GM12875 (cell line): ENCODE data around the gene KRTAP23-1.

Experiments used
- H3K4me3 ChIP-seq: one replicate; pipeline ENCODE4 v1.5.1; 2011; ENCODE audit warnings: low read depth, low read length, control low read depth
- TF ChIP-seq, protein P1 (sequence below): IDR thresholded peaks from 2 replicates; pipeline ENCODE4 v1.5.1; 2011; ENCODE audit warnings: low read depth, mild to moderate bottlenecking, control low read depth, inconsistent platforms, low read length, moderate library complexity, borderline replicate concordance; ENCODE audit not compliant: insufficient read depth

Gene KRTAP23-1

DNA sequence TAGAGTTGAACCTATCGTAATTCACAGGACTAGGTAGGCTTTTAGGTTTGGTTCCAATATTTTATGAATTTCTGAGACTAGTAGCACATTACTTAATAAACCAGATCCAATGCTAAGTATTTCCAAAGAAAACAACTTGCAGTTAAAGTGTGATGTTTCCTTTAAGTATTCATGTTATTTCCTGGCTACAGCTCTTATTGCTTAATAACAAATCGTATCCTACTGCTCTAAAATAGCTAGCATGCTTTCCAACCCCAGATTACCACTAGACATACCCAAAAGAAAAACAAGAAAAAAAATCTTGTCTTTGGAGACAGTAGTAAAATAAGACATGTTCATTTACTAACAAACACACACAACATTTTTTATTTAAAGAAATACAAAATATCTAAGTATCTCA lies 11.8 kb downstream of the KRTAP23-1 start:
- no peak overlapping the region for H3K4me3 ChIP-seq
- TF ChIP-seq, protein P1, sequence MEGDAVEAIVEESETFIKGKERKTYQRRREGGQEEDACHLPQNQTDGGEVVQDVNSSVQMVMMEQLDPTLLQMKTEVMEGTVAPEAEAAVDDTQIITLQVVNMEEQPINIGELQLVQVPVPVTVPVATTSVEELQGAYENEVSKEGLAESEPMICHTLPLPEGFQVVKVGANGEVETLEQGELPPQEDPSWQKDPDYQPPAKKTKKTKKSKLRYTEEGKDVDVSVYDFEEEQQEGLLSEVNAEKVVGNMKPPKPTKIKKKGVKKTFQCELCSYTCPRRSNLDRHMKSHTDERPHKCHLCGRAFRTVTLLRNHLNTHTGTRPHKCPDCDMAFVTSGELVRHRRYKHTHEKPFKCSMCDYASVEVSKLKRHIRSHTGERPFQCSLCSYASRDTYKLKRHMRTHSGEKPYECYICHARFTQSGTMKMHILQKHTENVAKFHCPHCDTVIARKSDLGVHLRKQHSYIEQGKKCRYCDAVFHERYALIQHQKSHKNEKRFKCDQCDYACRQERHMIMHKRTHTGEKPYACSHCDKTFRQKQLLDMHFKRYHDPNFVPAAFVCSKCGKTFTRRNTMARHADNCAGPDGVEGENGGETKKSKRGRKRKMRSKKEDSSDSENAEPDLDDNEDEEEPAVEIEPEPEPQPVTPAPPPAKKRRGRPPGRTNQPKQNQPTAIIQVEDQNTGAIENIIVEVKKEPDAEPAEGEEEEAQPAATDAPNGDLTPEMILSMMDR, result no peak

DNA sequence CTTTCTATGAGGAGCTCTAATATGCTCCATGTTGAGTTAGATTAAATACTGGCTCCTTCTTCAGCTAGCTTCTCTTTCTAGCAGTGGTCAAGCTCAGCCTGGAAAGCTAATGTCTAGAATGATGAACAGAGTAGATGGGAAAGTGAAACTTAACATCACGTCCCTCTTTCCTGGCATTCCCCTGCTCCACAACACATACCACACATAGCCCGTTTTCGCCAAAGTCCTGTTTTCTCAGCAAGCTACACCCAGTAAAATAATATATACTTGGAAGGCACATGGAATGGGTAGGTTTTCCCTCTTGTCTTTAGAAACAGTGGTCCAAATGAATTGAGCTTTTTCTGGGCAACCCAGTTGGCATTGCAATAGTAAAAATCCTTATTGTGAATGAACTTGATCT lies 14.7 kb downstream of the KRTAP23-1 start:
- TF ChIP-seq, protein P1, result no peak
- no peak overlapping the region for H3K4me3 ChIP-seq

DNA sequence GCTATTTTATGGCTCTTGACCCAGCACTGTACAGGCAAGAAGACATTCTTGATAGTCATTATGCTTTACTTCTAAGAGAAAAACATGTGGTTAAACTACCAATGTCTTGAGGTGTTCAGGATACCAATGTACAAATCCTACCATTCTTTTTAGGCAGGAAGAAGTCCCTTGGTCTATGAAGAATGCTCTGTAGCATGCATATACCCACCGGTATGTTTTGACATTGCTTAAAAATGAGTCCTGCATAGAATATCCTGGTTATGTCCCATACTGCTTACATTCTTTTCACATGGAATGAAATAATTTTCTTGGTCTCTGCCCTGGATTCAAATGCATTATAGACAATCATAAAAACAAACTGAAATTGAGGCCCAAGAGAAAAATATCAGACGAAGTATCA lies 15.7 kb downstream of the KRTAP23-1 start:
- TF ChIP-seq, protein P1, result no peak

DNA sequence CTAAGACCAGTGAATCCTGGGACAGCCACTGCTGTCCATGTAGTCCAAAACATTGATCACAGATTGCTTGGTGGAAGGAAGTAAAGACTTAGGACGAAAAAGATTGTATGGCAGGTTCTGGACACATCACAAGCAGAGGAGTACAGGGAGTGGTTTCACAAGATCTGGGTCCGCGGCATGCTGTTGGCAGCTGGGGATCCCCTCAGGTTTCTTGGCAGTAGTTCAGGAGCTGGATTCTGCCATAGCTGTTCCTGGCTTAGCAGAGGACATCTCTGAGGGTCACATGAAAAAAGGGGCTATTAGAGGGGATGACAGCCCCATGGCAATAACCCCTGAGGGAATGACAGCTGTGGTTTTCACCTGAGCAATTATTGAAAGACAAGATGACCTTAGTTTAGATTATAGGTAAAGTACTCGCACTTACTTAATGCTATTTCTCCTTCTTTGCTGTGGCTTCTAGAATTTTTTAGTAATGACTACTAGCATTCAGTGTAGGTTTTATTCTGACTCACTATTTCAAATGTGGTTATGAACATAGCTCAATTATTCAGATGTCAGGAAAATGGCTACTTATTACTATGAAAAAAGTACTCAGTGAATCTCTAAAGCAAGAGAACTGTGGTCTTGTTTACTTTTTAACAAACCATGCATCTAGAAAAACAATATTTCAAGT lies 19.1 kb downstream of the KRTAP23-1 start:
- no peak overlapping the region for H3K4me3 ChIP-seq
- TF ChIP-seq, protein P1, result no peak

More for the DNA sequence above, 15.7 kb downstream of the KRTAP23-1 start:
- no peak overlapping the region for H3K4me3 ChIP-seq

DNA sequence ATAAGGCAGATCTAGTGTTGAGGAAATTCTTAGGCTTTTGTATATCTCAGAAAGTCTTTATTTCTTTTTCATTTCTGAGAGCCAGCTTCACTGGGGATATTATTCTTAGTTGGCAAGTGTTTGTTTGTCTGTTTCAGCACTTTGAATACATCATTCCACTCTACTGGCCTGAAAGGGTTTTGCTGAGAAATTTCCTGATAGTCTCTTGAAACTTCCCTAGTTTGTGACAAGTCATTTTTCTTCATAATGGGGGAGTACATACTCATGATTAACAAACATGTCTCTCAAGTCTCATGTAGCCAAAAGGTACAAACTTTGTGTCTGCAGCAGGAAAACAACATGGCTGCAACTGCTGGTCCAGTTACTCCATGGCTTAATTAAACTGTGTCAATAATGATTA lies 22.0 kb downstream of the KRTAP23-1 start:
- no peak overlapping the region for H3K4me3 ChIP-seq
- TF ChIP-seq, protein P1, result no peak

DNA sequence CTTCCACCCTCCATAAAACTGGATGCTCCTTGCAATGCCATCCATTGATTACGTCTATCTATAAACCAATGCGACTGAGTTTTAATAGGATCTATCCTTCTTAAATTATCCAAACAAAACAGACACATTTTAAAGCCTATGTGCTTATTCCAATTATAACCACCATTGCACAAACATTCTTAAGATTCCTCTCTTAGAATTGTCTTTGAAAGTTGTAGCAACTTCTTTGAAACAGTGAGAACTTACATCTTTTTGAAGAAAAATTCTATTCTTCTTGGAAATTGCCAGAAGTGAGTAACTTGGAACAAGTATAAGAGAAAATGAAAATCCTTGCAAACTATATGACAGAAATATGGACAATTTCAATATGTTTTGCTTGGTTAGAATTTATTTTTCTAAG lies 28.2 kb downstream of the KRTAP23-1 start, which contains the start of gene KRTAP26-1:
TSS of gene KRTAP26-1 (minus strand) at position 101 of the 400 bp plus-strand sequence. CDS start 280 bp downstream, outside the sequence.
- H3K4me3 ChIP-seq, result no peak within 1 kb of the TSS
- TF ChIP-seq, protein P1, result no peak

DNA sequence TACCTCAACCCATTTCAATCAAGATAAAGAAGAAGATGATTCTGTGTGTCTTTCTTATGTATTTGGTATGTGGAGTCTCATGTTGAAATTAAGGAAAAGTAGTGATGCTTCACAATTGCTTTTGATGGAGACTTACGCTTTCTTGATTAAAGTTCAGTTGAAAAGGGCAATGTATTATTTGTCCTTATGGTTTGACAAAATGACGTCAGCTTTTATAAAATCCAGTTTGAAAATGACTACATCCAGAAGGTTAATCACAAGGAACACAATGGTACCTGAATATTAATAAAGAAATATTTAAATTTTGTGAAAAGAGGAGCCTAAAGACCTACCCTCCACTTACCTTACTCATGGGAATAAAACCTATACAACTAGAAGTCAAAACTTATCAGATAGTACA lies 32.7 kb downstream of the KRTAP23-1 start:
- H3K4me3 ChIP-seq, result no peak overlapping the region
- TF ChIP-seq, protein P1, result no peak
